Calu3 (cell line): ENCODE data around the gene ZNF471. TPM values are rescaled to one million over a fixed set of nuclear protein-coding genes. Genes with fewer than 3 reads are reported as not detected.

Experiments
- BruUV-seq: library from RNA; stranded (reverse); fragments of 400-500 nt; replicated peaks from 2 replicates; lab custom pipeline; 2021; lab: Mats Ljungman, UMichigan
- CTCF ChIA-PET: fragments of 300-600 bp; sonication (Branson Sonifier 250); formaldehyde crosslinking; loops from one replicate; lab custom pipeline; 2022; ENCODE audit warnings: antibody characterized with exemption; lab: Charles Lee
- DNase-seq: peaks from one replicate; pipeline ENCODE4 v3.0.0; 2022
- H3K27ac Mint-ChIP-seq: one replicate; pipeline ENCODE4 v1.8.0; 2022; ENCODE audit warnings: mixed read lengths; ENCODE audit not compliant: unreplicated experiment
- H3K27me3 Mint-ChIP-seq: one replicate; pipeline ENCODE4 v1.8.0; 2022; ENCODE audit warnings: mixed read lengths; ENCODE audit not compliant: unreplicated experiment
- H3K36me3 Mint-ChIP-seq: one replicate; pipeline ENCODE4 v1.8.0; 2022; ENCODE audit warnings: mild to moderate bottlenecking, moderate library complexity, mixed read lengths; ENCODE audit not compliant: insufficient read depth, unreplicated experiment
- H3K4me1 Mint-ChIP-seq: one replicate; pipeline ENCODE4 v1.8.0; 2022; ENCODE audit warnings: mild to moderate bottlenecking, low read depth, mixed read lengths; ENCODE audit not compliant: unreplicated experiment
- H3K4me3 Mint-ChIP-seq: one replicate; pipeline ENCODE4 v1.8.0; 2022; ENCODE audit warnings: mild to moderate bottlenecking, low read depth, moderate library complexity, mixed read lengths; ENCODE audit not compliant: unreplicated experiment
- H3K9me3 Mint-ChIP-seq: one replicate; pipeline ENCODE4 v1.8.0; 2022; ENCODE audit warnings: low read depth, mixed read lengths; ENCODE audit not compliant: unreplicated experiment
- intact Hi-C: fragments of 100-400 bp; cut with micrococcal nuclease; formaldehyde crosslinking; loops from one replicate; pipeline ENCODE4 v1.10.0; 2022; ENCODE audit not compliant: unreplicated experiment
- total RNA-seq: library from RNA; stranded (reverse); gene quantifications from 2 replicates; pipeline ENCODE4 v1.2.3, GENCODE V29; 2022
- TF ChIP-seq, protein P1 (sequence below): fragments of 200-600 bp; IDR thresholded peaks from one replicate; pipeline ENCODE4 v1.8.0; 2022; ENCODE audit warnings: antibody characterized with exemption; ENCODE audit not compliant: unreplicated experiment

ZNF471 gene
- total RNA-seq, 1 experiment from 2014 or later, result 0.07 TPM

DNA sequence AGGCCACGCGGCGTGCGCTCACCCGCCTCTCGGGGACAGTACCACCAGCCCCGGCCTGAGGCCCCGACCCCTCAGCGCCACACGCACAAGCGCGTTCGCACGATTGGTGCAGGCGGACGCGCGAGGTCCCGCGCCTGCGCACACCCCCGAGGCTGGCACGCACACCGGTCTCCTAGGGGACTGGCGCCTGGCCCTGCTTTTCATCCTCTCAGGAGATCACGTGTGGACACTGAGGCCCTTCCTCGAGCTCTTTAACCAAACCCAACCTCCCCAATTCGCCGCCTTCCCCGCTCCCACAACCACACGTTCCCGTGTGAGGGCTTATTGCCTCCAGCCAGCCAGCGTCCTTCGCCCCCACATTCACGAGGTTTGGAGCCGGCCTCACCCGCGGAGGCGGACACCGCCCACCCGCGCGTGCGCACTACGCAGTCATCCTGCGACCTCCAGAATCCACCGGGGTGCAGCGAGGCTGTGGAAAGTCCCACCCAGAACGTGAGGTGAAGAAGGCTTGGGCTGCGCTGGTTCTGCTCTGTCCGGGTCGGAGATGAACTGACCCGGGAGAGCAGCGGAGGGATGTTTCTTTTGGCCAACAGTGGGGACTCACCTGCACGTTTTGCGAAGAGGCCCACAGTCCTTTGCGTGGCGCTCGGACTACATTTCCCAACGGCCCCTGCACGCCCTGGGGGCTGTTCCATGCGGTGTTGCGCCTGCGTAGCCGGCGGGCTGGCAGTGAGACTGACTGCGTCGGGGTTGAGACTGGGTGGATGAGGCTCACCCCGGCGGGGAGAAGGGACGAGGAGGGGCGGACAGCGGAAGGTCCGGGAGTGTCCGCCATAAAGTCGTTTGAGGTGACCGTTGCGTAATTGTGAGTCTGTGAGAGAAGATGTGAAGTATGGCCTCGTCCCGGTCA, 30.0 kb upstream of the ZNF471 start:
- no peaks in the 10 kb centered on the region for H3K36me3 Mint-ChIP-seq
- no peaks in the 10 kb centered on the region for H3K27me3 Mint-ChIP-seq
- peaks cover 35% of the 10 kb centered on the region for H3K9me3 Mint-ChIP-seq
- TF ChIP-seq, protein P1, sequence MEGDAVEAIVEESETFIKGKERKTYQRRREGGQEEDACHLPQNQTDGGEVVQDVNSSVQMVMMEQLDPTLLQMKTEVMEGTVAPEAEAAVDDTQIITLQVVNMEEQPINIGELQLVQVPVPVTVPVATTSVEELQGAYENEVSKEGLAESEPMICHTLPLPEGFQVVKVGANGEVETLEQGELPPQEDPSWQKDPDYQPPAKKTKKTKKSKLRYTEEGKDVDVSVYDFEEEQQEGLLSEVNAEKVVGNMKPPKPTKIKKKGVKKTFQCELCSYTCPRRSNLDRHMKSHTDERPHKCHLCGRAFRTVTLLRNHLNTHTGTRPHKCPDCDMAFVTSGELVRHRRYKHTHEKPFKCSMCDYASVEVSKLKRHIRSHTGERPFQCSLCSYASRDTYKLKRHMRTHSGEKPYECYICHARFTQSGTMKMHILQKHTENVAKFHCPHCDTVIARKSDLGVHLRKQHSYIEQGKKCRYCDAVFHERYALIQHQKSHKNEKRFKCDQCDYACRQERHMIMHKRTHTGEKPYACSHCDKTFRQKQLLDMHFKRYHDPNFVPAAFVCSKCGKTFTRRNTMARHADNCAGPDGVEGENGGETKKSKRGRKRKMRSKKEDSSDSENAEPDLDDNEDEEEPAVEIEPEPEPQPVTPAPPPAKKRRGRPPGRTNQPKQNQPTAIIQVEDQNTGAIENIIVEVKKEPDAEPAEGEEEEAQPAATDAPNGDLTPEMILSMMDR, result no peak
- no peak for DNase-seq
- no peak overlapping the region for H3K4me3 Mint-ChIP-seq
- no TSS peak for BruUV-seq
- intact Hi-C loops, result no loop called here
- H3K27ac Mint-ChIP-seq, result no peak overlapping the region
- CTCF ChIA-PET, result no interaction called here
- H3K4me1 Mint-ChIP-seq, result no peaks in the 10 kb centered on the region

GRCh38 chr19:56491399-56491798, 16.3 kb upstream of the ZNF471 start:
- BruUV-seq, result no TSS peak
- no peak overlapping the region for H3K4me3 Mint-ChIP-seq

GRCh38 chr19:56504581-56504980, 3.1 kb upstream of the ZNF471 start:
- intact Hi-C loops, result no loop called here
- CTCF ChIA-PET, result no interaction called here
- Mint-ChIP-seq H3K27ac (no peak overlapping the region), H3K27me3 (no peaks in the 10 kb centered on the region), H3K9me3 (peaks cover 19% of the 10 kb centered on the region), H3K36me3 (no peaks in the 10 kb centered on the region), H3K4me3 (no peak overlapping the region), H3K4me1 (no peaks in the 10 kb centered on the region)
- TF ChIP-seq, protein P1, result no peak
- no peak for DNase-seq
- no TSS peak for BruUV-seq

More at GRCh38 chr19:56491399-56491798, 16.3 kb upstream of the ZNF471 start:
- Mint-ChIP-seq H3K9me3 (peaks cover 31% of the 10 kb centered on the region), H3K4me1 (no peaks in the 10 kb centered on the region), H3K36me3 (no peaks in the 10 kb centered on the region), H3K27me3 (no peaks in the 10 kb centered on the region), H3K27ac (no peak overlapping the region)
- TF ChIP-seq, protein P1, result no peak
- CTCF ChIA-PET, result no interaction called here
- DNase-seq, result no peak
- intact Hi-C loops, result no loop called here

- DNase-seq, result no peak
- TF ChIP-seq, protein P1, result no peak
- peaks cover 4% of the 10 kb centered on the region for H3K9me3 Mint-ChIP-seq
- intact Hi-C loops, result no loop called here
- H3K4me1 Mint-ChIP-seq, result no peaks in the 10 kb centered on the region
- H3K36me3 Mint-ChIP-seq, result no peaks in the 10 kb centered on the region
- H3K4me3 Mint-ChIP-seq, result no peak overlapping the region
- CTCF ChIA-PET, result no interaction called here
- BruUV-seq, result no TSS peak
- H3K27ac Mint-ChIP-seq, result no peak overlapping the region
- no peaks in the 10 kb centered on the region for H3K27me3 Mint-ChIP-seq
Observed at GRCh38 chr19:56508290-56508778, 679 bp downstream of the ZNF471 start.
